HEK293T (cell line): ENCODE data around the gene IFNL1.

ENCODE experiments used
- ELF4 ChIP-seq: fragments of 450-650 bp; IDR thresholded peaks from 2 replicates; pipeline ENCODE4 v1.6.1; 2017; ENCODE audit warnings: antibody characterized with exemption
- FOXA1 ChIP-seq: fragments of 450-650 bp; IDR thresholded peaks from 2 replicates; pipeline ENCODE4 v1.6.1; 2016; ENCODE audit warnings: mild to moderate bottlenecking
- FOXK2 ChIP-seq: fragments of 450-650 bp; IDR thresholded peaks from 2 replicates; pipeline ENCODE4 v1.6.1; 2016; ENCODE audit warnings: mild to moderate bottlenecking
- LEF1 ChIP-seq: fragments of 450-650 bp; IDR thresholded peaks from 2 replicates; pipeline ENCODE4 v1.6.1; 2017; ENCODE audit warnings: mild to moderate bottlenecking, borderline replicate concordance
- SUZ12 ChIP-seq: fragments of 450-650 bp; IDR thresholded peaks from 2 replicates; pipeline ENCODE4 v1.6.1; 2016; ENCODE audit warnings: mild to moderate bottlenecking

- no peak for TF ChIP-seq FOXA1
- TF ChIP-seq SUZ12, result no peak
- TF ChIP-seq FOXK2, result no peak
- TF ChIP-seq ELF4, result no peak
- no peak for TF ChIP-seq LEF1
These were observed 25.6 kb downstream of the IFNL1 start for GRCh38 chr19:39321832-39322176.
